Measurements from ENCODE around the gene TRPM5. TPM values are rescaled to one million over a fixed set of nuclear protein-coding genes. Genes with fewer than 3 reads are reported as not detected.

Gene TRPM5
- total RNA-seq, 1 experiment from 2014 or later: not detected

GRCh38 chr11:2464451-2465165 lies 20.3 kb upstream of the TRPM5 start:
- intact Hi-C loops (cut with micrococcal nuclease; ENCODE audit: unreplicated experiment): no loop called here
- Mint-ChIP-seq H3K27ac (ENCODE audit: unreplicated experiment) (no peak overlapping the region), H3K27me3 (ENCODE audit: unreplicated experiment) (no peaks in the 10 kb centered on the region)

DNA sequence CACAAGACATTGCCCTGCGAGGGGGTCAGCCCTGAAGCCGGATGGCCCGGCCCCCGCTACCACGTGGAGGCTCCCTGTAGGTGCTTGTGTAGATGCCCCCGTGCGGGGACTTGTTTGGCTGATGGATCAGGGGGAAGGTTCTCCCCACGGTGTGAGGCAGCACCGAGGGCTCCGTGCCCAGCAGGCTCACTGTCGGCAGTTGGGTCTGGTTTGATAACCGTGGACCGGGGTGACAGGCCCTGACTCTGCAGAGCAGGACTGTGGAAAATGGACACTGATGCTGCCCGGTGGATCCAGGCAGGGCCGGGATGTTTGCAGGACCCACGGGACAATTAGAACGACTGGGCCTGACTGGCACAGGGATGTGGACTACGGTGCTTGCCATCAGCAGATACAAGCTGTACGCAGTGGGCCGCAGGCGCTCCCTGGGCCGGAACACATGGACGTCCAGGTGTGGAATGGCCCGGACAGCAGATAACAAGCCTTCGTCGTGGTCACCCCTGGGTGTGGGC lies 19.5 kb upstream of the TRPM5 start:
- intact Hi-C loops (cut with micrococcal nuclease; ENCODE audit: unreplicated experiment): no loop called here
- CTCF ChIA-PET: no interaction called here

More at GRCh38 chr11:2464451-2465165, 20.3 kb upstream of the TRPM5 start:
- no peak for TF ChIP-seq CTCF (IDR thresholded peaks at IDR 0.05; ENCODE audit: unreplicated experiment)
- no peaks in the 10 kb centered on the region for H3K36me3 Mint-ChIP-seq (ENCODE audit: insufficient read depth, unreplicated experiment)
- DNase-seq: no peak
- no peaks in the 10 kb centered on the region for H3K9me3 Mint-ChIP-seq (ENCODE audit: low read depth, unreplicated experiment)
- CTCF ChIA-PET: no interaction called here
- H3K4me1 Mint-ChIP-seq (ENCODE audit: low read depth, unreplicated experiment): peaks cover 12% of the 10 kb centered on the region
- no peak overlapping the region for H3K4me3 Mint-ChIP-seq (ENCODE audit: low read depth, unreplicated experiment)
- no TSS peak for BruUV-seq (replicated peaks)

GRCh38 chr11:2462986-2463765 lies 18.9 kb upstream of the TRPM5 start:
- CTCF ChIA-PET: no interaction called here
- peaks cover 12% of the 10 kb centered on the region for H3K4me1 Mint-ChIP-seq (ENCODE audit: low read depth, unreplicated experiment)
- DNase-seq: peak; percentile 81
- BruUV-seq (replicated peaks): no TSS peak
- no peaks in the 10 kb centered on the region for H3K9me3 Mint-ChIP-seq (ENCODE audit: low read depth, unreplicated experiment)
- no peak overlapping the region for H3K27ac Mint-ChIP-seq (ENCODE audit: unreplicated experiment)
- peak overlapping the region; percentile 57 for H3K4me3 Mint-ChIP-seq (ENCODE audit: low read depth, unreplicated experiment)
- no peaks in the 10 kb centered on the region for H3K36me3 Mint-ChIP-seq (ENCODE audit: insufficient read depth, unreplicated experiment)
- no peak for TF ChIP-seq CTCF (IDR thresholded peaks at IDR 0.05; ENCODE audit: unreplicated experiment)
- H3K27me3 Mint-ChIP-seq (ENCODE audit: unreplicated experiment): no peaks in the 10 kb centered on the region
- intact Hi-C loops (cut with micrococcal nuclease; ENCODE audit: unreplicated experiment): no loop called here

More for the DNA sequence above, 19.5 kb upstream of the TRPM5 start:
- H3K36me3 Mint-ChIP-seq (ENCODE audit: insufficient read depth, unreplicated experiment): no peaks in the 10 kb centered on the region
- H3K4me1 Mint-ChIP-seq (ENCODE audit: low read depth, unreplicated experiment): peaks cover 12% of the 10 kb centered on the region
- DNase-seq: peak; percentile 31
- no TSS peak for BruUV-seq (replicated peaks)
- H3K27ac Mint-ChIP-seq (ENCODE audit: unreplicated experiment): no peak overlapping the region
- no peaks in the 10 kb centered on the region for H3K27me3 Mint-ChIP-seq (ENCODE audit: unreplicated experiment)
- H3K9me3 Mint-ChIP-seq (ENCODE audit: low read depth, unreplicated experiment): no peaks in the 10 kb centered on the region
- H3K4me3 Mint-ChIP-seq (ENCODE audit: low read depth, unreplicated experiment): peak overlapping the region; percentile 57
- no peak for TF ChIP-seq CTCF (IDR thresholded peaks at IDR 0.05; ENCODE audit: unreplicated experiment)

DNA sequence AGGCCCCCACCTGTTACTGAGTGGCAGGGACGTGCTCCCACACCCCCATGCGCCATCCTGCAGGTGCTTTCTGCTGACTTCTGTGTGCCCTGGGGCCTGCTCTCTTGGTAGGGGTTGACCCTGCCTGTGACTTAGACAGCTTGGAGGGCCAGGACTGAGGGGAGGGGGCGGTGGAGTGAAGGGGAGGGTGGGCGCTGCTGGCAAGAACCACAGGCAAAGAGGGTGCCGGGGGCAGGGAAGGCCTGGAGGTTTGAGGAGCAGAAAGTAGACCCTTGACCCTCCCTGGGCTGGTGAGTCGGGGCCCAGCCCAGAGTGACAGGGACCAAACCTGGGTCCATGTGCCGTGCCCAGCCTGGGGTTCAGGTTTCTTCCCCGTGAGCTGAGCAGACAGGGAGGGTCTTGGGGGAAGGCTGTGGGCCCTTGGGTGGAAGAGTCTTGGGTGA lies 18.2 kb upstream of the TRPM5 start:
- no TSS peak for BruUV-seq (replicated peaks)
- no peak overlapping the region for H3K27ac Mint-ChIP-seq (ENCODE audit: unreplicated experiment)
- H3K9me3 Mint-ChIP-seq (ENCODE audit: low read depth, unreplicated experiment): no peaks in the 10 kb centered on the region
- peaks cover 12% of the 10 kb centered on the region for H3K4me1 Mint-ChIP-seq (ENCODE audit: low read depth, unreplicated experiment)
- DNase-seq: no peak
- intact Hi-C loops (cut with micrococcal nuclease; ENCODE audit: unreplicated experiment): no loop called here
- TF ChIP-seq CTCF (IDR thresholded peaks at IDR 0.05; ENCODE audit: unreplicated experiment): no peak
- CTCF ChIA-PET: no interaction called here
- no peaks in the 10 kb centered on the region for H3K27me3 Mint-ChIP-seq (ENCODE audit: unreplicated experiment)
- no peaks in the 10 kb centered on the region for H3K36me3 Mint-ChIP-seq (ENCODE audit: insufficient read depth, unreplicated experiment)
- no peak overlapping the region for H3K4me3 Mint-ChIP-seq (ENCODE audit: low read depth, unreplicated experiment)

Measured in Calu3 (cell line).